OCI-LY3 (cell line): ENCODE data around the gene EPHB2.

Source experiments
- CTCF ChIP-seq: fragments of 200-600, 300-600 bp; sonication (generic); IDR thresholded peaks from 2 replicates; pipeline ENCODE4 v1.5.1; 2014; ENCODE audit warnings: antibody characterized with exemption, low read length, low read depth
- EZH2phosphoT487 ChIP-seq: fragments of 200-600 bp; shearing (Covaris generic); IDR thresholded peaks from 2 replicates; pipeline ENCODE4 v1.6.1; 2018; ENCODE audit warnings: antibody characterized with exemption, mixed run types, low read depth

- TF ChIP-seq CTCF (no peak), EZH2phosphoT487 (no peak)
Measured at GRCh38 chr1:22912311-22912710, 201.7 kb downstream of the EPHB2 start.
